GM10266 (cell line): ENCODE results near the gene MPV17L.
"Not testable (repeated sequence)": the region's sequence is repeated elsewhere in the genome, so short reads cannot be mapped to it uniquely, and the experiment has no call there.

ENCODE experiments used
- DNase-seq: peaks from one replicate; pipeline ENCODE4 v3.0.0; 2012; ENCODE audit errors: extremely low spot score
- TF ChIP-seq, protein P1 (sequence below): IDR thresholded peaks from 2 replicates; pipeline ENCODE4 v1.5.1; 2012; ENCODE audit warnings: mild to moderate bottlenecking, low read depth; ENCODE audit not compliant: control insufficient read depth, insufficient read depth; ENCODE audit errors: missing control alignments

Gene MPV17L

GRCh38 chr16:15398618-15399316 is 3.2 kb downstream of the MPV17L start:
- no peak for DNase-seq
- TF ChIP-seq, protein P1, sequence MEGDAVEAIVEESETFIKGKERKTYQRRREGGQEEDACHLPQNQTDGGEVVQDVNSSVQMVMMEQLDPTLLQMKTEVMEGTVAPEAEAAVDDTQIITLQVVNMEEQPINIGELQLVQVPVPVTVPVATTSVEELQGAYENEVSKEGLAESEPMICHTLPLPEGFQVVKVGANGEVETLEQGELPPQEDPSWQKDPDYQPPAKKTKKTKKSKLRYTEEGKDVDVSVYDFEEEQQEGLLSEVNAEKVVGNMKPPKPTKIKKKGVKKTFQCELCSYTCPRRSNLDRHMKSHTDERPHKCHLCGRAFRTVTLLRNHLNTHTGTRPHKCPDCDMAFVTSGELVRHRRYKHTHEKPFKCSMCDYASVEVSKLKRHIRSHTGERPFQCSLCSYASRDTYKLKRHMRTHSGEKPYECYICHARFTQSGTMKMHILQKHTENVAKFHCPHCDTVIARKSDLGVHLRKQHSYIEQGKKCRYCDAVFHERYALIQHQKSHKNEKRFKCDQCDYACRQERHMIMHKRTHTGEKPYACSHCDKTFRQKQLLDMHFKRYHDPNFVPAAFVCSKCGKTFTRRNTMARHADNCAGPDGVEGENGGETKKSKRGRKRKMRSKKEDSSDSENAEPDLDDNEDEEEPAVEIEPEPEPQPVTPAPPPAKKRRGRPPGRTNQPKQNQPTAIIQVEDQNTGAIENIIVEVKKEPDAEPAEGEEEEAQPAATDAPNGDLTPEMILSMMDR, result no peak

GRCh38 chr16:15399317-15399716 is 3.8 kb downstream of the MPV17L start:
- DNase-seq, result no peak
- TF ChIP-seq, protein P1, result no peak

- not testable (repeated sequence) for DNase-seq
These were observed 4.8 kb downstream of the MPV17L start for GRCh38 chr16:15400314-15400713.

DNA sequence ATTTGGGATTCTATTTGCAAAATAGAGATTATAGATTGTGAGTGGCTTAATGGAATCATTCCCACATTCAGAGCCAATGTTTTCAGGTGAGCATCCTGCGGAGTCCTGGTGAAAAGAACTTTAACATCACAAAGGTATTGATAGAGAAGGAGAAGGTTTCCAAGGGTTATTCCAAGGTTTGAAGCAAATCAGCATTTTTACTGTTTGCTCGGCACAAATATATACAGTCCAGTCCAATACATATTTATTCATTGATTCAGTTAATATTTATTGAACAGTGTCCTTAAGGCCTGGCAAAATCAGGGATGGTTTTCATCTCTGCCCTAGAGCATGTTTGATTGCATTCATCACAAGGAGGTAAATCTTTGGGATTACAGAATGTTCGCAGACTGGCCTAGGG is 6.4 kb downstream of the MPV17L start:
- TF ChIP-seq, protein P1, result no peak
- DNase-seq, result no peak

DNA sequence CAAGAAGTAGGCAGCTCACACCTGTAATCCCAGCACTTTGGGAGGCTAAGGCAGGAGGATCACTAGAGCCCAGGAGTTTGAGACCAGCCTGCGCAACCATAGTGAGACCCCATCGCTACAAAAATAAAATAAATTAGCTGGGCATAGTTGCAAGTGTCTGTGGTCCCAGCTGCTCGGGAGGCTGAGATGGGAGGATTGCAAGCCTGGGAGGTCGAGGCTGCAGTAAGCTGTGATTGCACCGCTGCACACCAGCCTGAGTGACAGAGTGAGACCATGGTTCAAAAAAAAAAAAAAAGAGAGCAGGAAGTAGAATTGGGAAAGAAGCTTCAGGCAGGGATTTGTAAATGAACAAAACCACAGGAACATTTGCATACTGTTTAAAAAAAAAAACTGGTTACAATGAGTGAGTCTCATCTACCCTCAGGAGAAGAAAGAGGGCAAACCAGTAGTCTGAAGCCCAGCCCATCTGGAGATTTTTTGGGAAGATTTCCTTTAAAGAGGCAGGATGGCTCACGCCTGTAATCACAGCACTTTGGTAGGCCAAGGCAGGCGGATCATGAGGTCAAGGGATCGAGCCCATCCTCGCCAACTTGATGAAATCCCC is 7.9 kb downstream of the MPV17L start:
- DNase-seq, result no peak
- TF ChIP-seq, protein P1, result no peak

- not testable (repeated sequence) for DNase-seq
These were observed 8.5 kb downstream of the MPV17L start for GRCh38 chr16:15404091-15404490.

DNA sequence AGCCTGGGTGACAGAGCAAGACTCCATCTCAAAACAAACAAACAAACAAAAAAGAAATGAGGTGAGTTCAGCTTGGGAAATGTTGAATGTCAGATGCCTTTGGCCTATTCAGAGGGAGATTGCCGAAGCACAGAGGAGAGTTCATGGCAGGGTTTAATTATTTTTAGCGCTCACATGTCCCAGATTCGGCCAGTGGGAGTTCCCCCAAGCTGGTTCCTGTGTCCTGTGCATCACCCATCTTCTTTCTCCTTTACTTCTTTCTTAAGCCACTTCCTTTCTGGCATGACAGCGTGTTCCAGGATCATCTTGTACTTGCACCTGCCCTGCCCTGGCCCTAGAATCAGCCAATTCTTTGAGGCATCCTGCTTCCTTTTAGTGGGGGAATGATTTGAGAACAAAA is 9.2 kb downstream of the MPV17L start:
- peak; percentile 47 for DNase-seq
- TF ChIP-seq, protein P1, result no peak

GRCh38 chr16:15407756-15408155 is 12.2 kb downstream of the MPV17L start:
- not testable (repeated sequence) for DNase-seq

GRCh38 chr16:15409476-15409875 is 13.9 kb downstream of the MPV17L start:
- not testable (repeated sequence) for DNase-seq
